NCI-H2196 (cell line): Measurements from ENCODE around the gene JCAD.
"Not testable (repeated sequence)": the region's sequence is repeated elsewhere in the genome, so short reads cannot be mapped to it uniquely, and the experiment has no call there.

Source experiments
- DNase-seq: peaks from one replicate; lab custom pipeline; 2025; ENCODE audit not compliant: unreplicated experiment; lab: John Stamatoyannopoulos, UW

Gene JCAD

GRCh38 chr10:30026578-30026977 is 32.8 kb downstream of the JCAD start:
- DNase-seq, result no peak

DNA sequence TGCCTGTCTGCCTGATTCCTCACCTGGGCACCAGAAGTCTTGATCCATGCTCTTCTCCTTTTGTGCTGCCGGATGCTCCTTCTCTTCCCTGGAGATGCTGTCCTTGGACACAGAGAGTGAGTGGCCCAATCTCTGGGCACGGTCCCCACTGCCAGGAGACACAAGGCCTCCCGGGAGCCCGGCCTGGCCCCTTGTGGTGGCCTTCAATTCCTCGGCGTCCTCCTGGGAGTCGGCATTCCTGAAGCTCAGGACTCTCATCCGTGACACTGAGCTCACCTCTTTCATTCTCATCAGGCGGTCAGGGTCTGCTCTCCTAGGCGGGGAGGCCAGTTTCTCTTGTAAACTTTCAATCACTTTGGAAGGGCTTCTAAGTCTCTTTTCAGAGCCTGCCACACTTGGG is 33.3 kb downstream of the JCAD start:
- no peak for DNase-seq

DNA sequence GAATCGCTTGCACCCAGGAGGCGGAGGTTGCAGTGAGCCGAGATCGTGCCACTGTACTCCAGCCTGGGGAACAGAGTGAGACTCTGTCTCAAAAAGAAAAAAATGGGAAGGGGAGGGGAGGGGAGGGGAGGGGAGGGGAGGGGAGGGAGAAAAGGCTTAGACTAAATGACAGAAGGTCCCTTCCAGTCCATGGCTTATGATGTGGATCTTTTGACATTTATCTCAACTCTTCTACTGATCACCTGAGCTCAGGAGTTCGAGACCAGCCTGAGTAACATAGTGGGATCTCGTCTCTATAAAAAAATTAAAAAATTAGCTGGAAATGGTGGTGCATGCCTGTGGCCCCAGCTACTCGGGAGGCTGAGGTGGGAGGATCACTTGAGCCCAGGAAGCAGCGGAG is 34.0 kb downstream of the JCAD start:
- not testable (repeated sequence) for DNase-seq

GRCh38 chr10:30022590-30022989 is 36.8 kb downstream of the JCAD start:
- DNase-seq, result no peak

DNA sequence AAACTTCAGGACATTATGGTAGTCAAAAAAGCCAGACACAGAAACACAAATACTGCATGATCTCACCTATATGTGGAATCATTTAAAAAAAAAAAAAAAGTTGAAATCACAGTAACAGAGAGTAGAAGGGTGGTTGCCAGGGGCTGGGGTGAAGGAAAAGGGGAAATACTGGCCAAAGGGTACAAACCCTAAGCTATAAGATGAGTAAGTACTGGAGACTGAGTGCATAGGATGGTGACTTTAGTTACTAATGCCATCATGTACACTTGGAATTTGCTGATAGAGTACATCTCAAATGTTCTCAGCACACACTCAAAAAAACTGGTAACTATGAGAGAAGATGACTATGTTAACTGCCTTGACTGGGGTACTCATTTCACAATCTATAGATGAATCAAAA is 39.9 kb downstream of the JCAD start:
- no peak for DNase-seq

DNA sequence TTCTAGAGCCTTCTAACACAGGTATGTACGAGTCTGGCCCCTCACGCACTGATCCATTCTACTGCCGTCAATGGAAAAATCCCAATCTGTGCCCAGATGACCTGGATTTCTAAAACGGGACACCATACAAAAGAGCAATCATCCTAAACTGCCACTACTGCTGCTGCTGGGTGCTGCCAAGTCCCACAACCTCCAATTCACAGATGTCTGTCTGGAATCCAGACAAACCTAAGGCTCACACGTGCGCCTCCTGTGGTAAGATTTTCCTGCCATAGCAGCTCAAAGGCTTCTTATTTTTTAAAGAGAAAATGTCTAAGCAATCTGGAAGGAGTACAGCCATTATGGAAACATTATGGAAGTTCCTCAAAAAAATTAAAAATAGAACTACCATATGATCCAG is 40.9 kb downstream of the JCAD start:
- DNase-seq, result no peak

- no peak for DNase-seq
These were observed 41.4 kb downstream of the JCAD start for GRCh38 chr10:30017966-30018365.

DNA sequence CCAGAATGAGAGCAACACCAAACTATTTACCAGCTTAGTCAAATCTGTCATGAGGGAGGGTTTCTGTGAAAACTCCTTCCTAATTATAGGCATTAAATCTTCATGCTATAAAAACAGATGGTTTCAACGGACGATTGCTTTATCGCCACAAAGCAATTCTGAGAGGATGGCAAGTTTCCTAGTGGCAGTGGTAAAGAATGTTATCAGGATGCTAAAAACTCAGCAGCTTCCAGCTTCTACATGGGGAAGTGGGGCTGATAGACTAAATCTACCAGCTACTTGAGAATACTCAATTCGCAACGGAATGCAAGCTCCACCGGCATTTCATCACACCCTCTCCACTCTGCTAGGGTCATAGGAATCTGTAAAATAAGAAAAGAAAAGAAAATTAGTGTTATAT is 41.8 kb downstream of the JCAD start:
- no peak for DNase-seq

DNA sequence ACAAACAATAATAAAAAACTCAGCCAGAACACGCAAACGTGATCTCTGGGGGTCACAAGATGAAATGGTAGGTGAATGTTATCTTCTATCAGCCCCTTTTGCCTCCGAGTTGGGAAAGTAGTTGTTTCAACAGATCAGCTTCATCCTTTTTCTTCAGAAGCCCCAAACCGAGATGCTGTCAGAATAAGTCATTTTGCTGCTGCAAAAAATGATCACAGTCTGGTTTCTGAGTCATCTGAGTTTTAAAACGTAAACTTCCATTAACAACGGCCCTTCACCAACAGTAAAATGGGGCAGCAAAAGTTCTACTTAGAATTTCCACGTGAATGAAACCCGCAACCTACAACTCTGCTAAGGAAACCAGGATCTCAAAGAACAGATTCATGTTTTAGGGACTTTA is 44.9 kb downstream of the JCAD start:
- no peak for DNase-seq

DNA sequence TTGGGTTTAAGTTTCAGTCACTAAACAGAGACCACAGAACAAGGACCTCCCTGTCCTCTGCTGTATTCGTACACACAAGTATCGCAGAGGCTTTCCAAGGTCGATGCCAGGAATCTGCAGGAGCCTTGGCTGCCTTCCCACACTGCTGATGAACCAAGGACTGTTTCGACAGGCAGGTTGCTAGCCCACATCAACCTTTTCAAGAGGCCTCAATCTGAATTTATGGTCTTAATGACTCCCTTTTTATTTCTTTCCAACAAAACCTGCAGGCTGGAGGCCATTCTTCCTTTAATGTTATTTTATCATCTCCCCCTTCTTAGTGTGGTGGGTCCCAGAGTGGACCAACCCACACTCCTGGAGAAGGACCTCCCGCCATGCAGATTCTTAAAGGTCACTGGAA is 45.6 kb downstream of the JCAD start:
- peak; percentile 3 for DNase-seq

- DNase-seq, result no peak
These were observed 47.3 kb downstream of the JCAD start for GRCh38 chr10:30011956-30012647.

DNA sequence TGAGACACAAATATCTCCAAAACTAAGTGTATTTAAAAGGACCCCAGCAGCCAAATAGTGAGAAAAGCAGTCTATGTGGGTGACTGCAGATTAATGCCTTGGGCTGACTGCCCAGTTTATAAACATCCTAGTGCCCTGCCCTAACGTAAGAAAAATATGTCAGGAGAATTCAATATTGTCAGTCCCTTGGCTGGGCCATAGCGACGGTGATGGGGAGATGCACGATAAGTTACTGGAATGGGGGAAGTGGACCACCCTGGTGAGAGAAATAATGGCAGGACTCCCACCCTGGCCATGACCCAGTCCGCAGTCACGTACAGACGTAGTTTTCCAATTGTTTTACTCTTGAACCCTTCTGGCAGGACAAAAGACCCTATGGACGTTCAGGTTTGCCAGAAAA is 48.0 kb downstream of the JCAD start:
- no peak for DNase-seq

DNA sequence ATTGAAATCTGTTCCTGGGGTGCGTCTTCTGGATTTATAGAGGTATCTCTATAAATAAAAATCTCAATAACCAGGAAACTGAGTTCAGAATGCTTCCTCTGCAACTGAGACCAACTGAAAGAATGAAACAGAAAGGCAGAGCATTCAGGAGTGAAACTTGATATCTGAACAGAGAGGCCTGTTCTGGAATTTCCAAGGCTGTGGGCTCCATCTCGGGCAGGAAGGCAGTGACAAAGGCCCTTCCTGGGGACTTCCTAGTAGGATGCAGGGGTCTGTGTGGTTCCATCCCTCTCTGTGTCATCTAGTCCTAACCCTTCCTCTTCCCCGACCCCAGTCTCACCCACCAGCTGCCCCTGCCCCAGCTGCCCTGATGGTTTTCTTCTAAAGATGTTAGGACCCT is 52.0 kb downstream of the JCAD start:
- no peak for DNase-seq

- no peak for DNase-seq
These were observed 53.0 kb downstream of the JCAD start for GRCh38 chr10:30006410-30006809.

- not testable (repeated sequence) for DNase-seq
These were observed 54.3 kb downstream of the JCAD start for GRCh38 chr10:30005116-30005515.

- peak; percentile 37 for DNase-seq
These were observed 56.7 kb downstream of the JCAD start for GRCh38 chr10:30002426-30003266.

DNA sequence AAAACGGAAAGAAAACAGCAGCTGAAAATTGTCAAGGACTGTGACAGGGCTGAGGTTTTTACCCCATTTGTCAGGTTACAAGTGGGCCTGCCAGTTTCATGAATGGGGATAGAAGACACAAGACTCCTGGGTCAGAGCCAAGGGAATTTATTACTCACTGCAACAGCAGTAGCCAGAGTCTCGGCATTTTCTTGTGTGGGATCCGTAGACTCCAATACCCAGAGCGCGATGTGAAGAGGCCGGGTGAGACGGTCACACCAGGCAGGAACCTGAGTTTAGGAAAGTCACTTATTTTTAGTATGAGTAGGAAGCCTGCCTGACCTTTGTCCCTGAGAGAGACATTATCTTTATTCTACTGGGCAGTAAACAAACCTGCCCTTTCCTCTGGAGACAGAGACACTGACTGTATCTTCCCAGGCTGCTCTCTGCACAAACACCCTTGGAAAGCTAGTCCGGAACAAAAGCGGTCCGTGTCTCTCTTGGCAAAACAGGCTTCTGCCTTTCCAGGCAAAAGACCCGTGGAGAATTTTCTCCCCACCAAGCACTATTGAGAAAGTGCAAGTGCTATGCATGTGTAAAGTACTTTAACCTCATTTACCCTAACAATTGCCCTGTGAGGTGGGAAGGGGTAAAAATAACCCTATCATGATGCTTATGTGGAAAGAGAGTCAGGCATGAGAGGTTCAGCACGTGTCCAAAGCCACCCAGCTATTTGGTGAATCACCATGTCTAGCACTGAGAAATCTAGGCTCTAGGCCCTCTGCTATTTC is 58.4 kb downstream of the JCAD start:
- no peak for DNase-seq

DNA sequence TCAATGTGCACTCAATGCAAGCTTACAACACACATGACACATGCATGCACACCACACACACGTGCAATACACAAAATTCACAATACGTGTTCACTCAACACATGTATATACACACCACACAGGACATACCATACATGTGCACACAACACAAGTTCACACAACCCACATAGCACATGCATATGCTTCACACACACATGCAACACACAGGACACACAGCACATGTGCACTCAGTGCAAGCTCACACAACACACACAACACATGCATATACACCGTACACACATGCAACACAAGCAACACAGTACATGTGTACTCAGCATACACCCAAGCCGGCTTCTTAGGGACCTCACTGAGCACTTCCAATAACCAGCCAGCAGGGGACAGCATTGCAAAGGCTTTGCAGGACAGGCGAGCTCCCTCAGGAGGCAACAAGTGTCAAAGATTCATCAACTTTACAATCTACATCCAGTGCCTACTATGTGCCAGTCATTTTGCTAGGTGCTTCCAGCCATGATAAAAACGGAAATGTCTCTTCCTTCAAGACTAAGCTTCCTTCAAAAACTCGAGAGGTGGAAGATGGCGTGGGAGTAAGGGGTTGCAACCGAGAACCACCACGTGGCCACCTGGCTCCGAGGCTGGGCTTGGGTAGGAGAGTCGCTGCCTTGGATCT is 61.1 kb downstream of the JCAD start:
- peak; percentile 31 for DNase-seq

DNA sequence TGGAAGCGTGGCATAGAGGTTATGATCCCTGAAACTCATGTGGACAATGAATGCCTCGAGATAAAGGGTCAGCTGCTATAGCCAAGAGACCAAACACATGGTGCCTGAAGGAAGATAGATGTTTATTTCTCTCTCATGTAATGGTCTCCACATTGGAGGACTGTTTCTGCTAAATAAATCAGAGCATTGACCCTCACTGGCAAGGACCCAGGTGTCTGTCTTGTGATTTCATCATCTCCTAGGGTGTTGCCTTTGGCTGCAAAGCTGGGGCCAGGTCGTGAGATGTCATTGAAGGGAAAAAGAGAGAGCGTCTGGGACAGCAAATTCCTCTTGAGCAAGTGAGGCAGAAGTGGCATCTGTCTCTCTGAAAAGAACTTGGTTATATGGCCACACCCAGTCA is 64.6 kb downstream of the JCAD start:
- no peak for DNase-seq

- DNase-seq, result no peak
These were observed 66.0 kb downstream of the JCAD start for GRCh38 chr10:29993319-29993915.

- DNase-seq, result no peak
These were observed 66.5 kb downstream of the JCAD start for GRCh38 chr10:29992914-29993313.
